HEK293 (cell line): ENCODE measurements around the gene ADAD1.

Experiments
- RBAK ChIP-seq: fragments of 450-650 bp; formaldehyde crosslinking; IDR thresholded peaks from 2 replicates; pipeline ENCODE4 v1.5.1; 2016; ENCODE audit warnings: missing biosample characterization, missing genetic modification characterization
- ZNF112 ChIP-seq: fragments of 450-650 bp; formaldehyde crosslinking; IDR thresholded peaks from 2 replicates; pipeline ENCODE4 v1.5.0; 2017; ENCODE audit warnings: missing biosample characterization, missing genetic modification characterization
- ZNF138 ChIP-seq: fragments of 450-650 bp; formaldehyde crosslinking; IDR thresholded peaks from 2 replicates; pipeline ENCODE4 v1.5.1; 2016; ENCODE audit warnings: missing biosample characterization, missing genetic modification characterization, borderline replicate concordance
- ZNF157 ChIP-seq: fragments of 450-650 bp; formaldehyde crosslinking; IDR thresholded peaks from 2 replicates; pipeline ENCODE4 v1.5.1; 2016; ENCODE audit warnings: missing biosample characterization, missing genetic modification characterization
- ZNF677 ChIP-seq: fragments of 450-650 bp; IDR thresholded peaks from 2 replicates; pipeline ENCODE4 v1.5.0; 2018; ENCODE audit warnings: missing biosample characterization, mild to moderate bottlenecking, missing genetic modification characterization, moderate library complexity
- TF ChIP-seq, protein P1 (sequence below): fragments of 450-650 bp; formaldehyde crosslinking; IDR thresholded peaks from 2 replicates; pipeline ENCODE4 v1.5.1; 2016; ENCODE audit warnings: missing biosample characterization, missing genetic modification characterization, low read depth
- TF ChIP-seq, protein P2 (sequence below): fragments of 450-650 bp; formaldehyde crosslinking; IDR thresholded peaks from 2 replicates; pipeline ENCODE4 v1.5.1; 2016; ENCODE audit warnings: missing biosample characterization, missing genetic modification characterization

DNA sequence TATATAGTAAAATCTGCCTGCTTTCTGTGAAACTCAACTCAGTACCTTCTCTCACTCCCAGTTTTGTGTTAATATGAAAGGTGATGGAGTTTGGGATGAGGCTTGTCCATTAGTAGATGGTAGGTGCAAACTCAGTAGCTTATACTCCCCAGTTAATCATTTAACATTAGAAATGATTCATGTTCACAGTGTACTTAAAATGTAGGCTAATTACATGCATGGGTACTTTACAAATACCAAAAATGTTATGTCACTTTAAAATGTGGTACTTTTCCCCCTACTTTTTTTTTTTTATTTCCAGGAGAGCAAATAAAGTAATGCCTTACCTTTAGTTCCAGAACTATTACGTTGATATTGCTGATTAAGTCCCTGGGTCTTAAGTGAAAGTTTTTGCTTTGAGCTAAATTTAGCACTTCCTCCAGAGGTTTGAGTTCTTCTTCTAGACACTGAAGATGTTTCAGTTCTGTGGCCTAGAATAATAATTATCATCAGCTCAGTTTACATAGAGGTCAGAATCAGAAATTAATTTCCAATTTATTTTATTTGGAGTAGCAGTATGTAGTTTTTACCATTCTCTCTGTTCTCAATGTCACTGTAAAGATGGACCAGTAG, 74.7 kb downstream of the ADAD1 start:
- no peak for TF ChIP-seq RBAK (tag by site-specific recombination)
- TF ChIP-seq, protein P1, sequence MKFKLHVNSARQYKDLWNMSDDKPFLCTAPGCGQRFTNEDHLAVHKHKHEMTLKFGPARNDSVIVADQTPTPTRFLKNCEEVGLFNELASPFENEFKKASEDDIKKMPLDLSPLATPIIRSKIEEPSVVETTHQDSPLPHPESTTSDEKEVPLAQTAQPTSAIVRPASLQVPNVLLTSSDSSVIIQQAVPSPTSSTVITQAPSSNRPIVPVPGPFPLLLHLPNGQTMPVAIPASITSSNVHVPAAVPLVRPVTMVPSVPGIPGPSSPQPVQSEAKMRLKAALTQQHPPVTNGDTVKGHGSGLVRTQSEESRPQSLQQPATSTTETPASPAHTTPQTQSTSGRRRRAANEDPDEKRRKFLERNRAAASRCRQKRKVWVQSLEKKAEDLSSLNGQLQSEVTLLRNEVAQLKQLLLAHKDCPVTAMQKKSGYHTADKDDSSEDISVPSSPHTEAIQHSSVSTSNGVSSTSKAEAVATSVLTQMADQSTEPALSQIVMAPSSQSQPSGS (tag by site-specific recombination), result no peak
- no peak for TF ChIP-seq ZNF677 (tag by site-specific recombination)
- no peak for TF ChIP-seq ZNF138 (tag by site-specific recombination)
- TF ChIP-seq ZNF157 (tag by site-specific recombination), result no peak
- no peak for TF ChIP-seq ZNF112
- TF ChIP-seq, protein P2, sequence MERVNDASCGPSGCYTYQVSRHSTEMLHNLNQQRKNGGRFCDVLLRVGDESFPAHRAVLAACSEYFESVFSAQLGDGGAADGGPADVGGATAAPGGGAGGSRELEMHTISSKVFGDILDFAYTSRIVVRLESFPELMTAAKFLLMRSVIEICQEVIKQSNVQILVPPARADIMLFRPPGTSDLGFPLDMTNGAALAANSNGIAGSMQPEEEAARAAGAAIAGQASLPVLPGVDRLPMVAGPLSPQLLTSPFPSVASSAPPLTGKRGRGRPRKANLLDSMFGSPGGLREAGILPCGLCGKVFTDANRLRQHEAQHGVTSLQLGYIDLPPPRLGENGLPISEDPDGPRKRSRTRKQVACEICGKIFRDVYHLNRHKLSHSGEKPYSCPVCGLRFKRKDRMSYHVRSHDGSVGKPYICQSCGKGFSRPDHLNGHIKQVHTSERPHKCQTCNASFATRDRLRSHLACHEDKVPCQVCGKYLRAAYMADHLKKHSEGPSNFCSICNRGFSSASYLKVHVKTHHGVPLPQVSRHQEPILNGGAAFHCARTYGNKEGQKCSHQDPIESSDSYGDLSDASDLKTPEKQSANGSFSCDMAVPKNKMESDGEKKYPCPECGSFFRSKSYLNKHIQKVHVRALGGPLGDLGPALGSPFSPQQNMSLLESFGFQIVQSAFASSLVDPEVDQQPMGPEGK, result no peak
